HCT116 (cell line): ENCODE results near the gene ACTL6B.

Source experiments
- ATF3 ChIP-seq: IDR thresholded peaks from 2 replicates; pipeline ENCODE4 v1.6.1; 2012
- CBX3 ChIP-seq: IDR thresholded peaks from 2 replicates; pipeline ENCODE4 v1.6.1; 2012; ENCODE audit warnings: low read depth
- CTCF ChIP-seq, 3 experiments: fragments of 200-600 bp in 1 of 3; sonication (generic) in 1 of 3; IDR thresholded peaks in 2 of 3; conservative IDR thresholded peaks in 1 of 3; 2 replicates each; pipeline ENCODE4 v1.5.1; 2012 to 2017; ENCODE audit warnings: low read depth in 2 of 3, low read length in 2 of 3, antibody characterized with exemption in 1 of 3, borderline replicate concordance in 1 of 3, control low read depth in 1 of 3, mild to moderate bottlenecking in 1 of 3, mixed read lengths in 1 of 3, mixed run types in 1 of 3, moderate library complexity in 1 of 3; ENCODE audit not compliant: insufficient read depth in 1 of 3
- EZH2 ChIP-seq: fragments of 200-600 bp; sonication (generic); IDR thresholded peaks from 2 replicates; pipeline ENCODE4 v1.6.1; 2017; ENCODE audit warnings: antibody characterized with exemption, mixed run types
- EZH2phosphoT487 ChIP-seq: fragments of 200-600 bp; IDR thresholded peaks from 2 replicates; pipeline ENCODE4 v1.6.1; 2018; ENCODE audit warnings: antibody characterized with exemption, borderline replicate concordance
- FOSL1 ChIP-seq: IDR thresholded peaks from 2 replicates; pipeline ENCODE4 v1.6.1; 2012; ENCODE audit warnings: low read depth
- POLR2AphosphoS5 ChIP-seq: IDR thresholded peaks from 2 replicates; pipeline ENCODE4 v1.6.1; 2011; ENCODE audit warnings: mild to moderate bottlenecking, low read depth, low read length, moderate library complexity
- REST ChIP-seq: IDR thresholded peaks from 2 replicates; pipeline ENCODE4 v1.6.1; 2012; ENCODE audit warnings: low read depth
- SIN3A ChIP-seq: IDR thresholded peaks from 2 replicates; pipeline ENCODE4 v1.6.1; 2012; ENCODE audit warnings: low read depth
- ZFX ChIP-seq: fragments of 450-650 bp; IDR thresholded peaks from 2 replicates; pipeline ENCODE4 v1.6.1; 2017
- ZNF274 ChIP-seq: fragments of 200-500 bp; sonication (Bioruptor generic); IDR thresholded peaks from 2 replicates; pipeline ENCODE4 v1.6.1; 2014; ENCODE audit warnings: mild to moderate bottlenecking, low read depth, low read length, inconsistent platforms

- TF ChIP-seq FOSL1 (no peak), ATF3 (no peak), ZNF274 (no peak), CTCF (IDR thresholded peaks at IDR 0.05 in 2 of 3, conservative IDR thresholded peaks at IDR 0.05 in 1 of 3; ENCODE audit: borderline replicate concordance in 1 of 3, insufficient read depth in 1 of 3, low read depth in 2 of 3, low read length in 2 of 3) (no peak), ZFX (no peak), CBX3 (no peak), EZH2phosphoT487 (no peak), SIN3A (no peak), REST (no peak), EZH2 (no peak), POLR2AphosphoS5 (no peak)
Observed at GRCh38 chr7:100681491-100682227, 25.4 kb upstream of the ACTL6B start.
